Skeletal muscle satellite cell (primary cell): ENCODE measurements around the gene GAS6.

ENCODE experiments used
- H3K27me3 ChIP-seq: 2 replicates; pipeline ENCODE4 v1.7.0; 2013; ENCODE audit warnings: low read length; ENCODE audit not compliant: control insufficient read depth, insufficient read depth
- H3K36me3 ChIP-seq: 2 replicates; pipeline ENCODE4 v1.7.0; 2013; ENCODE audit warnings: mild to moderate bottlenecking, control low read depth, low read length; ENCODE audit not compliant: insufficient read depth
- H3K4me1 ChIP-seq: 2 replicates; pipeline ENCODE4 v1.7.0; 2013; ENCODE audit warnings: low read length; ENCODE audit not compliant: control insufficient read depth, insufficient read depth
- H3K4me2 ChIP-seq: 2 replicates; pipeline ENCODE4 v1.7.0; 2013; ENCODE audit warnings: mild to moderate bottlenecking, low read length
- H3K4me3 ChIP-seq: 2 replicates; pipeline ENCODE4 v1.7.0; 2013; ENCODE audit warnings: low read length
- H3K9ac ChIP-seq: 2 replicates; pipeline ENCODE4 v1.7.0; 2013; ENCODE audit warnings: mild to moderate bottlenecking, low read depth, low read length, moderate library complexity
- H3K9me3 ChIP-seq: replicated peaks from 2 replicates; pipeline ENCODE4 v1.7.0; 2013; ENCODE audit warnings: mild to moderate bottlenecking, control low read depth, low read length

The GAS6 gene

GRCh38 chr13:113775451-113776145 lies 88.3 kb downstream of the GAS6 start:
- Histone ChIP-seq H3K36me3 (no peaks in the 10 kb centered on the region), H3K4me3 (no peak overlapping the region), H3K4me2 (no peak overlapping the region), H3K9ac (no peak overlapping the region), H3K9me3 (no peaks in the 10 kb centered on the region), H3K27me3 (peaks cover 33% of the 10 kb centered on the region), H3K4me1 (peaks cover 8% of the 10 kb centered on the region)

DNA sequence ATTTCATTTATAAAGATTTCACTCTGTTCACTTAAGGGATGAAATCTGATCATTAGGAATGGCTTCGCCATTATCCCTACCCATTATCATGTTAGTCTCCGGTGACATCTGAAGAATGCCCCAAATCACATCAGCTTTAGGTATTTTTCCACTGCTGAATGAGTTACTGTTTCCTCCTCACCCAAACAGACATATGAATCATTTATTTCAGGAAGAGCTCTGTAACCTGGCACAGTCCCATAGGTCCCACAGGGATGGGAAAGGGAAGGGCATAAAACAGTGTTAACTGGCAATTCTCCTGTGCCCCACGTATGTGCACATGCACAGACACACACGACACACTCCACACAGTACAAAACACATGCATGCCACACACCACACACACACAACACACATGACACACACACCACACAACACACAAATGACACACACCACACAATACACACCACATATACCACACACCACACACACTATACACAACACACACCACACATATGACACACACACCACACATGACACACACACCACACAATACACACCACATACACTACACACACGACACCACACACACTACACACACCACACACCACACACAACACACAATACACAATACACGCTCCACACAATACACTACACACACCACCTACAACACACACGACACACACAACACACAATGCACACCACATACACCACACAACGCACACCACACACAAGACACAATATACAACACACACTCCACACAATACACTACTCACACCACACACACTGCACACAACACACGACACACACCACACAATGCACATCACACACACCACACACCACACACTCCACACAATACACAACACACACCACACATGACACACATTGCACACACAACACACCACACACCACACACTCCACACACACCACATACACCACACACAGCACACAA lies 89.4 kb downstream of the GAS6 start:
- Histone ChIP-seq H3K9ac (no peak overlapping the region), H3K4me2 (no peak overlapping the region), H3K4me1 (peaks cover 8% of the 10 kb centered on the region)

DNA sequence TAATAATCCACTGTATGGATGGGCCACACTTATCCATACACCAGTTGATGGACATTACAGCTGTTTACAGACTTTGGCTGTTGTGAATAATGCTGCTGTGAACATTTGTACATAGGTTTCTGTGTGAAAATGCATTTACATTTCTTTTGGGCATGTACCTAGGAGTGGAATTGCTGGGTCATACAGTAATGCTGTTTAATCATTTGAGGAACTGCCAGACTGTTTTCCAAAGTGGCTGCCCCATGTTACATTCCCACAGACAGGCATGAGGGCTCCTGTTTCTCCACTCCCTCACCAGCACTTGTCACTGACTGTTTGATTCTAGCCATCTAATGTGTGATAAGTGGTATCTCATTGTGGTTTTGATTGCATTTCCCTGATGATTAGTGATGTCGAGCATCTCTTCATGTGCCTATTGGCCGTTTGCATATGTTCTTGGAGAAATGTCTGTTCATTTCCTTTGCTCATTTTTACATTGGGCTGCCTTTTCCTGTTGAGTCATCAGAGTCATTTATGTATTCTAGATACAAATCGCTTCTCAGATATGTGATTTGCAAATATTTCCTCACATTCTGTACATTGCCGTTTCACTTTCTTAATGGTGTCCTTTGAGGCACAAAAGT lies 92.1 kb downstream of the GAS6 start:
- H3K9ac ChIP-seq = no peak overlapping the region
- peaks cover 7% of the 10 kb centered on the region for H3K27me3 ChIP-seq
- H3K9me3 ChIP-seq = no peaks in the 10 kb centered on the region
- H3K4me2 ChIP-seq = no peak overlapping the region
- no peak overlapping the region for H3K4me3 ChIP-seq
- H3K4me1 ChIP-seq = peaks cover 13% of the 10 kb centered on the region
- no peaks in the 10 kb centered on the region for H3K36me3 ChIP-seq

More for the DNA sequence above, 89.4 kb downstream of the GAS6 start:
- no peaks in the 10 kb centered on the region for H3K9me3 ChIP-seq
- peaks cover 31% of the 10 kb centered on the region for H3K27me3 ChIP-seq
- no peaks in the 10 kb centered on the region for H3K36me3 ChIP-seq
- no peak overlapping the region for H3K4me3 ChIP-seq

DNA sequence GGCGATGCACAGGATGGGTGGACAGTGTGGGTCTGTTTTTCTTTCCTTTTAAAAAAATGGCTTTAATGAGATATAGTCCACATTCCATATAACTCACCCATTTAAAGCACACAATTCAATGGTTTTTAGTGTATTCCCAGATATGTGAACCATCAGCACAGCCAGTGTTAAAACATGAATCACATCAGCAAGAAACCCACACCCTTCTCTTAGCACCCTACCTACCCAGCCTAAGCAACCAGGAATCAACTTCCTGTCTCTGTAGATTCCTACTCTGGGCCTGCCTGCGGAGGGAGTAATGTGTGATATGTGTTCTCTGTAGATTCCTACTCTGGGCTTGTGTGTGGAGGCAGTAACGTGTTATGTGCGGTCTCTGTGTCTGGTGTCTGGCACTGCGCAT lies 92.9 kb downstream of the GAS6 start:
- Histone ChIP-seq H3K4me3 (no peak overlapping the region), H3K4me2 (no peak overlapping the region), H3K9me3 (no peaks in the 10 kb centered on the region), H3K4me1 (peaks cover 13% of the 10 kb centered on the region), H3K27me3 (no peaks in the 10 kb centered on the region), H3K36me3 (no peaks in the 10 kb centered on the region), H3K9ac (no peak overlapping the region)
